Measurements from ENCODE around the gene RCSD1.

The RCSD1 gene

DNA sequence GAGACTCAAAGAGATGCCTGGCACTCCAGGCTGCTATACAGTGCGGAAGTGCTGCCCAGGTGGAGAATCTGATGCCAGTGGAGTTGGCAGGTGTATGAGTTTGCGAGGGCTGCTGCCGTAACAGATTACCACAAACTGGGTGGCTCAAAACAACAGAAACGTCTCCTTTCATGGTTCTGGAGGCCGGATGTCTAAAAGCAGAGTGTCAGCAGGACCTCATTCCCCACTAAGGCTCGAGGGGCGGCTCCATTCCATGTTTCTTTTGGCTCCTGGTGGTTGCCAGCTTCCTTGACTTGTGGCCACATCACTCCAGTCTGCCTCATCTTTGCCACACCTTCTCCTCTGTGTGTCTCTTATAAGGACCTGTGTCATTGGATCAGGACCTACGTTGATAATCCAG, 10.0 kb downstream of the RCSD1 start:
- Histone ChIP-seq H3K4me3 (IDR thresholded peaks at IDR 0.05; ENCODE audit: insufficient read depth, low read depth, low read length) (no peak overlapping the region), H3K9ac (no peak overlapping the region), H3K79me2 (ENCODE audit: insufficient read depth, low read depth) (peaks cover 67% of the 10 kb centered on the region), H3K4me2 (peak overlapping the region; percentile 57; the same call in 1 of the 2 replicates), H3K36me3 (ENCODE audit: insufficient read depth) (no peaks in the 10 kb centered on the region), H4K20me1 (ENCODE audit: insufficient read depth) (no peaks in the 10 kb centered on the region), H3K27ac (peak overlapping the region; percentile 78; the same call in 1 of the 2 replicates), H2AFZ (ENCODE audit: low read depth) (no peak overlapping the region), H3K4me1 (ENCODE audit: low read depth, poor library complexity, severe bottlenecking) (peaks cover 92% of the 10 kb centered on the region), H3K27me3 (ENCODE audit: insufficient read depth, low read depth) (no peaks in the 10 kb centered on the region)
- TF ChIP-seq, protein P1, sequence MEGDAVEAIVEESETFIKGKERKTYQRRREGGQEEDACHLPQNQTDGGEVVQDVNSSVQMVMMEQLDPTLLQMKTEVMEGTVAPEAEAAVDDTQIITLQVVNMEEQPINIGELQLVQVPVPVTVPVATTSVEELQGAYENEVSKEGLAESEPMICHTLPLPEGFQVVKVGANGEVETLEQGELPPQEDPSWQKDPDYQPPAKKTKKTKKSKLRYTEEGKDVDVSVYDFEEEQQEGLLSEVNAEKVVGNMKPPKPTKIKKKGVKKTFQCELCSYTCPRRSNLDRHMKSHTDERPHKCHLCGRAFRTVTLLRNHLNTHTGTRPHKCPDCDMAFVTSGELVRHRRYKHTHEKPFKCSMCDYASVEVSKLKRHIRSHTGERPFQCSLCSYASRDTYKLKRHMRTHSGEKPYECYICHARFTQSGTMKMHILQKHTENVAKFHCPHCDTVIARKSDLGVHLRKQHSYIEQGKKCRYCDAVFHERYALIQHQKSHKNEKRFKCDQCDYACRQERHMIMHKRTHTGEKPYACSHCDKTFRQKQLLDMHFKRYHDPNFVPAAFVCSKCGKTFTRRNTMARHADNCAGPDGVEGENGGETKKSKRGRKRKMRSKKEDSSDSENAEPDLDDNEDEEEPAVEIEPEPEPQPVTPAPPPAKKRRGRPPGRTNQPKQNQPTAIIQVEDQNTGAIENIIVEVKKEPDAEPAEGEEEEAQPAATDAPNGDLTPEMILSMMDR (conservative IDR thresholded peaks at IDR 0.05; ENCODE audit: low read depth, low read length), result no peak

DNA sequence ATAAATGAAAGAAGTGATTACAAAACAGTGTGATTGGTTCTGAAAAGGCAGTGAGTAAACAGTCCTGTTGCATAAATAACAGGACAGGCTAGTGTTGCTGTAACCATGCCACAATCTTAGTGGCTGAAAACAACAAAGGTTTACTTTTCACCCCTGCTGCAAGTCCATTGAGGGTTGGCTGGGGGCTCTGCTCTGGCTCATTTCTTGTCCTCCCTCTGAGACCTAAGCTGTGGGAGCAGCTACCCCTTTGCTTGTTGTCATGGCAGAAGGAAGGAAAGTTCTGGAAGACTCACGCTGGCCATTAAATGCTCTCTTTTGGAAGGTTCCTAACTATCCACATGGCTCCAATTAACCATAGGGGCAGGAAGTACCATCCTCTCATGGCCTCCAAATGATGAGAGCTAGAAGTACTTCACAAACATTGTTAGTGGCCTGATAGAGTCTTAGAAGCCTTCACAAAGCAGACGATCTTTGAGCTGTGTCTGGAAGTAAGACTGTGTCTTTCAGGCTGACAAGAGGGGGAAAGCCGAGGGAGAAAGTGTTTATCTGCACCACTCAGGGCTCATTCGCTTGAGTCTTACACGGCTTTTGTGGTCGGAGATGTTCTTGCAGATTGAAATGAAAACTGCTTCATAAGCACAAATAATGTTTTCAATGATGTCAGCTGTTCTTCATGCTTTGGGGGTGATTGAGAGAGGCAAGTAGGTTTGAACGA, 11.9 kb downstream of the RCSD1 start:
- H2AFZ ChIP-seq (ENCODE audit: low read depth), result no peak overlapping the region
- peak overlapping the region; percentile 57 for H3K4me2 ChIP-seq
- peaks cover 78% of the 10 kb centered on the region for H3K4me1 ChIP-seq (ENCODE audit: low read depth, poor library complexity, severe bottlenecking)
- H4K20me1 ChIP-seq (ENCODE audit: insufficient read depth), result no peaks in the 10 kb centered on the region
- no peaks in the 10 kb centered on the region for H3K36me3 ChIP-seq (ENCODE audit: insufficient read depth)
- H3K79me2 ChIP-seq (ENCODE audit: insufficient read depth, low read depth), result peaks cover 62% of the 10 kb centered on the region
- H3K4me3 ChIP-seq (IDR thresholded peaks at IDR 0.05; ENCODE audit: insufficient read depth, low read depth, low read length), result peak overlapping the region; percentile 77
- peak overlapping the region; percentile 43; the same call in 1 of the 2 replicates for H3K9ac ChIP-seq
- H3K27ac ChIP-seq, result peak overlapping the region; percentile 78
- no peaks in the 10 kb centered on the region for H3K27me3 ChIP-seq (ENCODE audit: insufficient read depth, low read depth)
- TF ChIP-seq, protein P1 (conservative IDR thresholded peaks at IDR 0.05; ENCODE audit: low read depth, low read length), result no peak

- H3K4me3 ChIP-seq (IDR thresholded peaks at IDR 0.05; ENCODE audit: insufficient read depth, low read depth, low read length), result peak overlapping the region; percentile 77
- H3K4me1 ChIP-seq (ENCODE audit: low read depth, poor library complexity, severe bottlenecking), result peaks cover 73% of the 10 kb centered on the region
- no peaks in the 10 kb centered on the region for H3K36me3 ChIP-seq (ENCODE audit: insufficient read depth)
- H3K27ac ChIP-seq, result peak overlapping the region; percentile 78; the same call in 1 of the 2 replicates
- H2AFZ ChIP-seq (ENCODE audit: low read depth), result no peak overlapping the region
- H3K27me3 ChIP-seq (ENCODE audit: insufficient read depth, low read depth), result no peaks in the 10 kb centered on the region
- H3K9ac ChIP-seq, result peak overlapping the region; percentile 43; the same call in 1 of the 2 replicates
- no peaks in the 10 kb centered on the region for H4K20me1 ChIP-seq (ENCODE audit: insufficient read depth)
- TF ChIP-seq, protein P1 (conservative IDR thresholded peaks at IDR 0.05; ENCODE audit: low read depth, low read length), result no peak
- H3K4me2 ChIP-seq, result peak overlapping the region; percentile 57
- peaks cover 57% of the 10 kb centered on the region for H3K79me2 ChIP-seq (ENCODE audit: insufficient read depth, low read depth)
Measured at GRCh38 chr1:167642501-167642826, 12.4 kb downstream of the RCSD1 start.

DNA sequence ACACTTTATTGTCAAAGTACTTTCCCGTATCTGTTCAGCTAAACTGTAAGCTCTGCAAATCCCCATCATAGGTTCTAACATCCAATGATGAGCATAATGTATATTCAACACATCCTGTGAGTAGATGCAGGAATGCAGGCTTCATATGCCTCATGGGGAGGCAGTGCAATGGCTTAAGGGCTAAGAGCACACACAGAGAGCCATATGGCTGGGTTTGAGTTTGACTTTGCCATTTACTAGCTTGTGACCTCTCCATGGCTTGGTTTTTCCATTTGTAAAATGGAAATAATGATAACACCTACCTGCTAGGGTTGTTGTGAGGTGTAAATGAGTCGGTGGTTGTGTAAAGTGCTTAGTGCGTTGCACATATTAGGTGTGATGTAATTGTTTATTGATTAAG, 13.4 kb downstream of the RCSD1 start:
- no peaks in the 10 kb centered on the region for H3K36me3 ChIP-seq (ENCODE audit: insufficient read depth)
- H3K79me2 ChIP-seq (ENCODE audit: insufficient read depth, low read depth), result peaks cover 58% of the 10 kb centered on the region
- H3K4me3 ChIP-seq (IDR thresholded peaks at IDR 0.05; ENCODE audit: insufficient read depth, low read depth, low read length), result no peak overlapping the region
- H3K4me2 ChIP-seq, result no peak overlapping the region
- no peaks in the 10 kb centered on the region for H3K27me3 ChIP-seq (ENCODE audit: insufficient read depth, low read depth)
- H3K9ac ChIP-seq, result no peak overlapping the region
- H2AFZ ChIP-seq (ENCODE audit: low read depth), result no peak overlapping the region
- no peak overlapping the region for H3K27ac ChIP-seq
- TF ChIP-seq, protein P1 (conservative IDR thresholded peaks at IDR 0.05; ENCODE audit: low read depth, low read length), result no peak
- peaks cover 73% of the 10 kb centered on the region for H3K4me1 ChIP-seq (ENCODE audit: low read depth, poor library complexity, severe bottlenecking)
- 0 out of 2 replicates have a peak, but pooled peaks cover 8% of the 10 kb centered on the region for H4K20me1 ChIP-seq (ENCODE audit: insufficient read depth)
